H1 (cell line): ENCODE data around the gene CMKLR1. TPM values are rescaled to one million over a fixed set of nuclear protein-coding genes. Genes with fewer than 3 reads are reported as not detected.

Source experiments
- CTCF ChIA-PET: fragments of 300-600 bp; sonication (Branson Sonifier 250); formaldehyde crosslinking; loops from one replicate; lab custom pipeline; 2021; ENCODE audit not compliant: partially characterized antibody; lab: Charles Lee
- POLR2A ChIA-PET: fragments of 300-600 bp; sonication (Branson Sonifier 250); formaldehyde crosslinking; loops from one replicate; lab custom pipeline; 2021; ENCODE audit warnings: inconsistent platforms; ENCODE audit not compliant: partially characterized antibody; lab: Charles Lee
- DNase-seq, 2 experiments: peaks; one replicate each; pipeline versions ENCODE4 v3.0.0 to v3.0.0-alpha.2; 2010 to 2022; ENCODE audit warnings: low spot score in 2 of 2, low read depth in 1 of 2, mixed read lengths in 1 of 2
- FAIRE-seq: peaks from 2 replicates; lab custom pipeline; 2011; peaks lifted over from hg19 to GRCh38; lab: Jason Lieb, UNC
- H2AFZ ChIP-seq: 2 replicates; pipeline ENCODE4 v1.8.1; 2012; ENCODE audit warnings: low read length, inconsistent platforms
- H2AK5ac ChIP-seq: 2 replicates; pipeline ENCODE4 v1.6.1; 2013; ENCODE audit warnings: low read depth, low read length
- H2BK120ac ChIP-seq: replicated peaks from 2 replicates; pipeline ENCODE3; 2013; ENCODE audit warnings: low read depth, low read length, inconsistent platforms
- H2BK12ac ChIP-seq: 2 replicates; pipeline ENCODE4 v1.6.1; 2013; ENCODE audit warnings: low read depth, low read length
- H2BK15ac ChIP-seq: 2 replicates; pipeline ENCODE4 v1.6.1; 2013; ENCODE audit warnings: low read length
- H2BK20ac ChIP-seq: 2 replicates; pipeline ENCODE4 v1.6.1; 2013; ENCODE audit warnings: low read length
- H2BK5ac ChIP-seq: 2 replicates; pipeline ENCODE4 v1.6.1; 2013; ENCODE audit warnings: low read depth, low read length
- H3K14ac ChIP-seq: 2 replicates; pipeline ENCODE4 v1.6.1; 2013; ENCODE audit warnings: inconsistent platforms; ENCODE audit not compliant: insufficient read length
- H3K18ac ChIP-seq: 2 replicates; pipeline ENCODE4 v1.6.1; 2013; ENCODE audit warnings: low read length; ENCODE audit errors: extremely low read depth
- H3K23ac ChIP-seq: 2 replicates; pipeline ENCODE4 v1.6.1; 2013; ENCODE audit warnings: inconsistent platforms; ENCODE audit not compliant: insufficient read length
- H3K23me2 ChIP-seq: 2 replicates; pipeline ENCODE4 v1.6.1; 2013; ENCODE audit warnings: low read depth, low read length
- H3K27ac ChIP-seq: 2 replicates; pipeline ENCODE4 v1.6.1; 2011; ENCODE audit warnings: low read depth, low read length, inconsistent platforms
- H3K27me3 ChIP-seq, 4 experiments: replicated peaks in 1 of 4; 1 replicate in 1 of 4; 2 replicates in 3 of 4; pipeline versions ENCODE4 v1.6.1 to v1.8.1; 2011 to 2013; ENCODE audit warnings: low read length in 3 of 4, mild to moderate bottlenecking in 3 of 4, inconsistent platforms in 2 of 4, mixed read lengths in 2 of 4, moderate library complexity in 1 of 4; ENCODE audit not compliant: control insufficient read depth in 3 of 4, insufficient read depth in 3 of 4; ENCODE audit errors: extremely low read depth in 1 of 4
- H3K36me3 ChIP-seq, 4 experiments: 2 replicates each; pipeline versions ENCODE4 v1.6.1 to v1.8.1; 2011 to 2013; ENCODE audit warnings: mild to moderate bottlenecking in 4 of 4, low read length in 3 of 4, moderate library complexity in 2 of 4, control low read depth in 1 of 4, inconsistent platforms in 1 of 4; ENCODE audit not compliant: insufficient read depth in 4 of 4, control insufficient read depth in 2 of 4
- H3K4ac ChIP-seq: replicated peaks from 2 replicates; pipeline ENCODE3; 2013; ENCODE audit warnings: low read length, low read depth, mixed read lengths, inconsistent platforms; ENCODE audit not compliant: insufficient read length
- H3K4me1 ChIP-seq, 4 experiments: replicated peaks in 1 of 4; 1 replicate in 1 of 4; 2 replicates in 3 of 4; pipeline versions ENCODE4 v1.6.1 to v1.8.1; 2011 to 2013; ENCODE audit warnings: low read length in 3 of 4, inconsistent platforms in 2 of 4, mixed read lengths in 1 of 4; ENCODE audit not compliant: insufficient read depth in 4 of 4, control insufficient read depth in 3 of 4
- H3K4me2 ChIP-seq, 2 experiments: 2 replicates each; pipeline versions ENCODE4 v1.6.1 to v1.8.1; 2011 to 2013; ENCODE audit warnings: low read depth in 2 of 2, low read length in 2 of 2, control low read depth in 1 of 2, inconsistent platforms in 1 of 2, mild to moderate bottlenecking in 1 of 2; ENCODE audit not compliant: insufficient read depth in 1 of 2
- H3K4me3 ChIP-seq, 4 experiments: fragments of 200-600, 300-600 bp in 1 of 4; sonication (generic), shearing (Covaris generic), sonication (Bioruptor Twin) in 1 of 4; 2 replicates each; pipeline versions ENCODE4 v1.5.1 to v1.8.1; 2011 to 2016; ENCODE audit warnings: low read length in 4 of 4, low read depth in 3 of 4, control low read depth in 2 of 4, inconsistent platforms in 2 of 4, mild to moderate bottlenecking in 2 of 4, mixed read lengths in 1 of 4, moderate library complexity in 1 of 4; ENCODE audit not compliant: insufficient read depth in 2 of 4; ENCODE audit errors: extremely low read depth in 1 of 4
- H3K56ac ChIP-seq: replicated peaks from 2 replicates; pipeline ENCODE3; 2013; ENCODE audit warnings: low read depth, mild to moderate bottlenecking, mixed read lengths, low read length, inconsistent platforms; ENCODE audit not compliant: insufficient read length
- H3K79me1 ChIP-seq: 2 replicates; pipeline ENCODE4 v1.6.1; 2013; ENCODE audit warnings: low read depth, low read length, control low read depth
- H3K79me2 ChIP-seq, 2 experiments: 2 replicates each; pipeline versions ENCODE4 v1.6.1 to v1.8.1; 2012 to 2013; ENCODE audit warnings: low read length in 2 of 2, mild to moderate bottlenecking in 2 of 2, inconsistent platforms in 1 of 2; ENCODE audit not compliant: insufficient read depth in 2 of 2, control insufficient read depth in 1 of 2
- H3K9ac ChIP-seq, 4 experiments: replicated peaks in 1 of 4; 1 replicate in 1 of 4; 2 replicates in 3 of 4; pipeline versions ENCODE4 v1.6.1 to v1.8.1; 2011 to 2013; ENCODE audit warnings: low read depth in 3 of 4, low read length in 3 of 4, control low read depth in 2 of 4, mild to moderate bottlenecking in 2 of 4, moderate library complexity in 2 of 4, inconsistent platforms in 1 of 4; ENCODE audit errors: extremely low read depth in 1 of 4
- H3K9me3 ChIP-seq, 2 experiments: 2 replicates each; pipeline versions ENCODE4 v1.6.1 to v1.8.1; 2012 to 2013; ENCODE audit warnings: mild to moderate bottlenecking in 2 of 2, moderate library complexity in 2 of 2, control low read depth in 1 of 2, inconsistent platforms in 1 of 2, low read depth in 1 of 2, low read length in 1 of 2, mixed read lengths in 1 of 2; ENCODE audit not compliant: insufficient read depth in 2 of 2
- H4K20me1 ChIP-seq, 2 experiments: replicated peaks in 1 of 2; 2 replicates each; pipeline versions ENCODE3 to v1.8.1; 2011 to 2013; ENCODE audit warnings: inconsistent platforms in 2 of 2, low read length in 2 of 2, mild to moderate bottlenecking in 1 of 2; ENCODE audit not compliant: insufficient read depth in 2 of 2, control insufficient read depth in 1 of 2
- H4K5ac ChIP-seq: 2 replicates; pipeline ENCODE4 v1.6.1; 2013; ENCODE audit warnings: low read length, low read depth, mixed read lengths, inconsistent platforms; ENCODE audit not compliant: insufficient read length
- H4K8ac ChIP-seq: 2 replicates; pipeline ENCODE4 v1.8.0; 2013; ENCODE audit warnings: mild to moderate bottlenecking, moderate library complexity, low read length, inconsistent platforms; ENCODE audit not compliant: insufficient read depth; ENCODE audit errors: extremely low read depth
- H4K91ac ChIP-seq: replicated peaks from 2 replicates; pipeline ENCODE3; 2013; ENCODE audit warnings: low read length, mixed read lengths, inconsistent platforms; ENCODE audit not compliant: insufficient read length
- EGR1 ChIP-seq: IDR thresholded peaks from 2 replicates; pipeline ENCODE4 v1.6.1; 2011; ENCODE audit warnings: low read depth, low read length, borderline replicate concordance
- POLR2A ChIP-seq, 2 experiments: IDR thresholded peaks; 1 replicate in 1 of 2; 2 replicates in 1 of 2; pipeline ENCODE4 v1.6.1; 2011; ENCODE audit warnings: low read depth in 2 of 2, low read length in 2 of 2, mild to moderate bottlenecking in 2 of 2; ENCODE audit errors: control extremely low read depth in 1 of 2
- RFX5 ChIP-seq: IDR thresholded peaks from 2 replicates; pipeline ENCODE4 v1.6.1; 2011; ENCODE audit warnings: low read depth, low read length, improper control_type of control experiment, borderline replicate concordance
- WGBS, 2 experiments: shearing (Covaris generic) in 1 of 2; methylation state at CpG; one replicate each; pipeline versions ENCODE4 v1.1.6 to v1.1.7; 2013 to 2015; ENCODE audit warnings: low lambda C conversion rate in 2 of 2, mixed read lengths in 2 of 2, inconsistent platforms in 1 of 2, low coverage in 1 of 2, missing lambda C conversion rate in 1 of 2; ENCODE audit not compliant: insufficient replicate concordance in 2 of 2, insufficient coverage in 1 of 2, insufficient read length in 1 of 2; ENCODE audit errors: extremely low coverage in 1 of 2, missing lambda C conversion rate in 1 of 2; 5-methylcytosine and 5-hydroxymethylcytosine counted together
- polyA plus RNA-seq, 7 experiments: library from polyadenylated mRNA; depleted of rRNA in 3 of 7; stranded (reverse) in 5 of 7; unstranded in 2 of 7; fragments of >200 nt in 5 of 7; fragments of 200-250 nt in 2 of 7; gene quantifications; 1 replicate in 5 of 7; 2 replicates in 1 of 7; 4 replicates in 1 of 7; pipeline versions ENCODE4 v1.2.1 to v1.2.3, GENCODE V29; 2011 to 2013; ENCODE audit warnings: missing spikeins in 2 of 7, mixed read lengths in 2 of 7
- total RNA-seq: library from RNA; stranded (reverse); fragmentation: NEBNext Ultra II Directional; extraction: Animal tissue kit (Norgen Biotek cat#: 25700); gene quantifications from 2 replicates; pipeline ENCODE4 v1.2.1, GENCODE V29; 2021

Gene CMKLR1
- total and polyA plus RNA-seq, 2 of the 8 experiments (the other 6 are each of a cell fraction or from before 2014, with no cell fraction given): 2.1 to 2.8 TPM

GRCh38 chr12:108239378-108239777, 99.7 kb downstream of the CMKLR1 start:
- H2AK5ac ChIP-seq: no peak overlapping the region
- H3K36me3 ChIP-seq: no peaks in the 10 kb centered on the region
- no peak overlapping the region for H4K8ac ChIP-seq
- no peaks in the 10 kb centered on the region; a peak in 1 of 4 replicates for H3K9me3 ChIP-seq
- POLR2A ChIA-PET: no interaction called here
- 85% methylated on average over 2 of the region's 2 CpGs; no CpG with 5 or more reads in 1 of the 2 experiments for WGBS, 2 experiments
- H3K4me3 ChIP-seq: no peak overlapping the region
- no peak overlapping the region for H3K27ac ChIP-seq
- no peak overlapping the region for H2BK5ac ChIP-seq
- H2AFZ ChIP-seq: no peak overlapping the region
- H3K4me1 ChIP-seq: peaks cover 8 to 26% (median 11%) of the 10 kb centered on the region in 4 experiments
- DNase-seq (no peak), FAIRE-seq (no peak)
- H3K23ac ChIP-seq: no peak overlapping the region
- no peak overlapping the region for H3K56ac ChIP-seq
- no peak overlapping the region for H2BK120ac ChIP-seq
- H3K79me2 ChIP-seq: no peaks in the 10 kb centered on the region
- H3K4ac ChIP-seq: no peak overlapping the region
- no peak overlapping the region for H4K5ac ChIP-seq
- H3K27me3 ChIP-seq: no peaks in the 10 kb centered on the region
- no peak overlapping the region for H3K9ac ChIP-seq
- H2BK15ac ChIP-seq: no peak overlapping the region
- H2BK12ac ChIP-seq: no peak overlapping the region
- H4K91ac ChIP-seq: no peak overlapping the region
- H4K20me1 ChIP-seq: no peaks in the 10 kb centered on the region
- TF ChIP-seq RFX5: no peak
- no peak for TF ChIP-seq POLR2A (IDR thresholded peaks at IDR 0.05; ENCODE audit: control extremely low read depth in 1 of 2, low read depth in 2 of 2, low read length in 2 of 2)
- no peak for TF ChIP-seq EGR1
- TF ChIP-seq, all 59 proteins: peak for 0
- no peak overlapping the region for H3K18ac ChIP-seq
- H3K23me2 ChIP-seq: no peaks in the 10 kb centered on the region
- H3K79me1 ChIP-seq: no peaks in the 10 kb centered on the region
- H3K14ac ChIP-seq: no peak overlapping the region
- H3K4me2 ChIP-seq: no peak overlapping the region
- CTCF ChIA-PET: interaction anchor here (0.8 to 6.9 kb wide), 6 partner anchors 9 to 258 kb away, joined by 3 to 35 read pairs (median 3); no protein-coding TSS in a partner anchor
- H2BK20ac ChIP-seq: no peak overlapping the region
